ENCODE data around the gene CALML3.

DNA sequence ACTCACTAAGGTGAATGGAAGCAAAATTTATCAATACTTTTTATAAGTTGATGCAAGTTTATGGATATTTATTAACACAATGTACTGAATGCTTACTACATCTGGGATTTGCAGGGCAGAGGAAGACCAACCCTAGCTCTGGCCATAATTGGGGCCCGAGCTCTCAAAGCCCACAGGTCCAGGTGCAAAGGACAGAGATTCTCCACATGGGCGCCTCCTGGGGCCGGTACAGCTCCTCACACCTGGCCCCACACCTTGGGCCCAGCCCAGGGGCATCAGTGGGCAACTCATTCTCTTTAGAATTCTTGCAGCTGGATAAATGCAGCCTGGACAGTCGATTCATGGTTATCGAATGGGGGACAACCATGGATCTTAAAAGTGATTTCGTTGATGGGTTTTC is 47.1 kb downstream of the CALML3 start:
- no peak for TF ChIP-seq POLR2A (IDR thresholded peaks at IDR 0.05; ENCODE audit: control extremely low read depth in 1 of 2, low read depth in 2 of 2, low read length in 2 of 2)
- no peak for TF ChIP-seq POLR2AphosphoS5 (IDR thresholded peaks at IDR 0.05; ENCODE audit: low read depth, low read length)
- no peak for TF ChIP-seq TAF1 (IDR thresholded peaks at IDR 0.05; ENCODE audit: low read depth, low read length)
- TF ChIP-seq EGR1 (IDR thresholded peaks at IDR 0.05; ENCODE audit: borderline replicate concordance, low read depth, low read length): no peak
- TF ChIP-seq EP300 (IDR thresholded peaks at IDR 0.05; ENCODE audit: borderline replicate concordance in 1 of 2, low read depth in 2 of 2, low read length in 2 of 2): no peak
- no peak for TF ChIP-seq RNF2 (IDR thresholded peaks at IDR 0.05; ENCODE audit: borderline replicate concordance, low read depth, low read length, missing control alignments, poor library complexity, severe bottlenecking)

Measured in H1 (cell line).